ENCODE data around the gene NUDCD3. TPM values are rescaled to one million over a fixed set of nuclear protein-coding genes. Genes with fewer than 3 reads are reported as not detected.

The NUDCD3 gene
- total RNA-seq, 1 donor from 2014 or later: 107 TPM

GRCh38 chr7:44454348-44454747 lies 36.1 kb downstream of the NUDCD3 start:
- H3K36me3 ChIP-seq: no peaks in the 10 kb centered on the region
- no peak for TF ChIP-seq CTCF (IDR thresholded peaks at IDR 0.05; ENCODE audit: borderline replicate concordance)
- intact Hi-C loops (cut with micrococcal nuclease): no loop called here

GRCh38 chr7:44451123-44451522 lies 39.3 kb downstream of the NUDCD3 start:
- TF ChIP-seq CTCF (IDR thresholded peaks at IDR 0.05; ENCODE audit: borderline replicate concordance): no peak
- intact Hi-C loops (cut with micrococcal nuclease): no loop called here
- no peaks in the 10 kb centered on the region for H3K27me3 ChIP-seq (ENCODE audit: low read depth)
- no peak for DNase-seq
- no peak overlapping the region for H3K27ac ChIP-seq (replicated peaks)
- H3K4me3 ChIP-seq: no peak overlapping the region
- H3K36me3 ChIP-seq: no peaks in the 10 kb centered on the region
- H3K9me3 ChIP-seq (replicated peaks): no peaks in the 10 kb centered on the region
- H3K4me1 ChIP-seq: peaks cover 58% of the 10 kb centered on the region

More at GRCh38 chr7:44454348-44454747, 36.1 kb downstream of the NUDCD3 start:
- Histone ChIP-seq H3K9me3 (replicated peaks) (no peaks in the 10 kb centered on the region), H3K4me1 (peaks cover 41% of the 10 kb centered on the region), H3K27me3 (ENCODE audit: low read depth) (no peaks in the 10 kb centered on the region), H3K4me3 (no peak overlapping the region), H3K27ac (replicated peaks) (no peak overlapping the region)
- no peak for DNase-seq

GRCh38 chr7:44449584-44449928 lies 40.9 kb downstream of the NUDCD3 start:
- no peaks in the 10 kb centered on the region for H3K27me3 ChIP-seq (ENCODE audit: low read depth)
- H3K4me3 ChIP-seq: no peak overlapping the region
- H3K27ac ChIP-seq (replicated peaks): no peak overlapping the region
- no peak for DNase-seq
- no peak for TF ChIP-seq CTCF (IDR thresholded peaks at IDR 0.05; ENCODE audit: borderline replicate concordance)
- H3K9me3 ChIP-seq (replicated peaks): no peaks in the 10 kb centered on the region
- no peaks in the 10 kb centered on the region for H3K36me3 ChIP-seq
- H3K4me1 ChIP-seq: peaks cover 72% of the 10 kb centered on the region
- intact Hi-C loops (cut with micrococcal nuclease): no loop called here

- TF ChIP-seq CTCF (IDR thresholded peaks at IDR 0.05; ENCODE audit: borderline replicate concordance): no peak
- H3K4me1 ChIP-seq: peaks cover 70% of the 10 kb centered on the region
- H3K27ac ChIP-seq (replicated peaks): no peak overlapping the region
Measured at GRCh38 chr7:44448922-44449583, 41.4 kb downstream of the NUDCD3 start.

GRCh38 chr7:44447874-44448425 lies 42.5 kb downstream of the NUDCD3 start:
- Histone ChIP-seq H3K4me1 (peaks cover 66% of the 10 kb centered on the region), H3K27me3 (ENCODE audit: low read depth) (no peaks in the 10 kb centered on the region), H3K9me3 (replicated peaks) (no peaks in the 10 kb centered on the region), H3K4me3 (no peak overlapping the region), H3K36me3 (no peaks in the 10 kb centered on the region), H3K27ac (replicated peaks) (no peak overlapping the region)
- DNase-seq: no peak
- no peak for TF ChIP-seq CTCF (IDR thresholded peaks at IDR 0.05; ENCODE audit: borderline replicate concordance)
- intact Hi-C loops (cut with micrococcal nuclease): no loop called here

More at GRCh38 chr7:44448922-44449583, 41.4 kb downstream of the NUDCD3 start:
- H3K9me3 ChIP-seq (replicated peaks): no peaks in the 10 kb centered on the region
- no peaks in the 10 kb centered on the region for H3K36me3 ChIP-seq
- H3K27me3 ChIP-seq (ENCODE audit: low read depth): no peaks in the 10 kb centered on the region
- DNase-seq: no peak
- intact Hi-C loops (cut with micrococcal nuclease): no loop called here
- H3K4me3 ChIP-seq: no peak overlapping the region

All from left ventricle myocardium inferior (tissue), 1 donor.